ENCODE results near the gene NXF1.
"Not testable (repeated sequence)": the region's sequence is repeated elsewhere in the genome, so short reads cannot be mapped to it uniquely, and the experiment has no call there.

The NXF1 gene

GRCh38 chr11:62805076-62805892, at the start of gene NXF1:
Gene NXF1 (minus strand): TSS chr11:62805440. CDS start chr11:62805356, 84 bp downstream.
- DNase-seq = peak; percentile 96

DNA sequence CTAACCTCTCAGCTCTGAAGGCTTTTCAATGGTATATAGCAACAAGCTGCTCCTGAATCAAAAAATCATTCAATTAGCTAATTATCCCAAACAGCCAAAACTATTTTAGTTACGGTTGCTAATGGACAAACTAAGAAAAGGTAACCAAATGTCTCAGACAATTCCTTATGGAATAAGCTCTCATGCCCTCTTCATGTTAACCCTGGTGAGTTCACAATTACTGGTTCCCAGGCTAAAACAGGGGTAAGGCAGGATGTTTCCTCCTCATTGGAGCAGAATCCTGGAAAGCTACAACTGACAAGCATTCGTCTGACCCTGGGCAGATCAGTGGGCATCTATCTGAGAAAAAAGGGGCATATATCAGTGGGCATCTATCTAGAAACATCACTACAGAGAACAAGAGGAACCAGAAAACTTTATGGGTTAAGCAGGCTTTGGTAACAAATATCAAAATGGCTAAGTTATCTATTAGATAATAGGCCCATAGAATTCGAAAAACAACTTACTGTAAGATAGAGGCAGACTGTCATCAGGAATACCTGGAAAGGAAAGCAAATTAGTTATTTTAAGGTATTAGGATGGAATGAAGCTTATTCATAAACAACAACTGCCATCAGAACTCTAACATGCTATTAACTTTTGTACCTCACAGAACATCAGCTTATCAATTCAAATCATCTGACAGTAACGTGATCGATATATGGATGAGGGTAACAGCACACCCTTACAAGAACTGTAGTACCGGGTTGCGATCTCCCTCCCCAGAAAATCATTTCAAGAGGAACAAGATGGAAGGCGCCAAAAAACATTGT, 49.0 kb upstream of the NXF1 start:
- DNase-seq = no peak

DNA sequence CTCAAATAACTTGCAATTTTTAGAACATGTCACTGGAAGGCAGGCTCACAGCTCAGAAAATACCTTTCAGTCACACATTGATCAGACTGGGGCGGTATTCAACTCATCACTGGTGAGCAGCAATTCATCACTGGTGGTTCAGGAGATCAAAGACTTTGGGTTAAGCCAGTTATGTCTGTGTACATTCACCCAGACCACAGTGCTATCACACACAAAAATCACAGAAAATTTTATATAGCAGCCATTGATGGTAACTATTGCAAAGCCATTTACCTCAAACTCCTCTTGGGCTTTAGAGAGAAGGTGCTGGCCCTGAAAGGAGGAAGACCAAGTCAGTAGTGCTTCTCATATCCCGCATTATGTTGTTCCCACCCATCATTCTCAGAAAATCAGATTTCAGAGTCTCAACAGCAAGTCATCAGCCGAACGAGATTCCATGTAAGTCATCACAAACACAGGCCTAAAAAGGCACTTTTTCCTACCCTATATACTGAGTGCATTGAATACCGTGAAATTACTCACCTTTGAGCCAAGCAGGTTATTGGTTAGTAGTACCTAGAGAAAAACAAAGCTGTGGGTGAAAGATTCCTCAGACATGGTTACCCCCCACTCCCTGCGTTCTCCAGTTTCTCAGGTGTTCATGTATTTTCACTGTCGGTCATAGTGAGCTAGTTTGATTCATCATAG, 48.2 kb upstream of the NXF1 start:
- DNase-seq = peak; percentile 71

- DNase-seq = no peak
Observed at GRCh38 chr11:62852523-62853188, 47.4 kb upstream of the NXF1 start.

DNA sequence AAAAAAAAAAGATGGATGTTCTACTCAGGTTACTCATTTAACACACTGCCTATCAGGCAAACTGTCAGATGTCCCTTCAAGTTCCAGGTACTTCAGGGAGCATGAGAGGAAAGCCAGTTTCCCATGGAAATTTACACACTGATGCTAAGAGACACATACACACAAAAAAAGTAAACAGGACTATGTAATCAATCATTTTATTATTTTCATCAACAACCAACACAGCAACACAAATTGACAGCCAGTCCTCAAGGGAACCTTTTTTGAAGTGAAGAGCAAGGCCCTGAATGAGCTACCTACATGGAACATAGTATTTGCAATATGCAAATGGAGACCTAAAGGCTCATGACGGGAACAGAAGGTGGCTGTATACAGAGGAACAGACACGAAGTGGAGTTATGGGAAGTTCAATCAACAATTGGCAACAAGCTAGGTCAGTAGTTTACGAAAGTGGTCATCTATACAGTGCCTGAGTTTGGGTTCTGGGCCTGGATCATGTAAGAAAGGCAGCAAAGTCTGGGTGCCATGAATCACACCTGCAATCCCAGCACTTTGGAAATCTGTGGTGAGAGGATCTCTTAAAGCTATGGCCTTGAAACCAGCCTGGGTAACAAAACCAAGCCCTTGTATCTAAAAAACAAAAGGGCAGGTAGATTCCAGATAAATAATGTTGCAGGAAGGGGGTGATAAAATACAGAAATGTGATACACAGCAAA, 46.7 kb upstream of the NXF1 start:
- no peak for DNase-seq

DNA sequence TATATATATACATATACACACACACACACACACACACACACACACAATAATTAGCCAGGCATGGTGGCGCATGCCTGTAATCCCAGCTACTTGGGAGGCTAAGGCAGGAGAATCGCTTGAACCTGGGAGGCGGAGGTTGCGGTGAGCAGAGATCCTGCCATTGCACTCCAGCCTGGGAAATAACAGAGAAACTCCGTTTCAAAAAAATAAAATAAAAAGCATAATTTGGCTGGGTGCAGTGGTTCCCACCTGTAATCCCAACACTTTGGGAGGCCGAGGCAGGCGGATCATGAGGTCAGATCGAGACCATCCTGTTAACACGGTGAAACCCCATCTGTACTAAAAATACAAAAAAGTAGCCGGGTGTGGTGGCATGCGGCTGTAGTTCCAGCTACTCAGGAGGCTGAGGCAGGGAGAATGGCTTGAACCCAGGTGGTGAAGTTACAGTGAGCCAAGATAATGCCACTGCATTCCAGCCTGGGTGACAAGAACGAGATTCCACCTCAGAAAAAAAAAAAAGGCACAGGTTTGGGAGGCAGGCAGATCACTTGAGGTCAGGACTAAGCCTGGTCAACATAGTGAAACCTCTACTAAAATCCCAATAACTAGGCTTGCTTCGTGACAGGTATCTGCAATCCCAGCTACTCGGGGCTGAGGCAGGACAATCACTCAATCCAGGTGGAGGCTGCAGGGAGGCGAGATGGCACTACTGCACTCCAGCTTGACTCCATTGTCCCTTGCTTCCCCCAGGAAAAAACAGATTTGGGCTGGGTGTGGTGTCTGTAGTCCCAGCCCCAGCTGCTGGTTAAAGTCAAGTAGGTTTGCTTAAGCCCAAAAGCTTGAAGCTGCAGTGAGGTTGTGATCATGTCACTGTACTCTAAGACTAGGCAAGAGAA, 45.9 kb upstream of the NXF1 start:
- DNase-seq = no peak

GRCh38 chr11:62847767-62848314, 42.6 kb upstream of the NXF1 start:
- DNase-seq = no peak

DNA sequence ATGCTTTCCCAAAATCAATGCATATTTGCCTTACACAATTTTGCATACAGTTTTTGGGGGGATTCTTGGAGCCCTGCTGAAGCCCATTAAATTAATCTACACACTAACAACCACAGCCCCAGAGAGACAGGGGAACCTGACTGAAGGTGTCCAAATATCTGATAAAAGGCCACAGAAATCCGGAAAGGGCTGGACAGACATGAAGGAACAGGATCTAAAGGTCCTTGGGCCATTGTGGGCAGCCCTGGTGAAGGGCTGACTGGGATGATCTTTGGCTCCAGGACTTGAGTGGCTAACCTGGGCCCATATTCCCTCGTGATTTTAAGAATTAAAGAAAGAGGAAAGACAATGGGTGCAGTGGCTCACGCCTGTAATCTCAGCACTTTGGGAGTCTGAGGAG, 40.9 kb upstream of the NXF1 start:
- DNase-seq = no peak

- DNase-seq = no peak
Observed at GRCh38 chr11:62844154-62844553, 38.9 kb upstream of the NXF1 start.

DNA sequence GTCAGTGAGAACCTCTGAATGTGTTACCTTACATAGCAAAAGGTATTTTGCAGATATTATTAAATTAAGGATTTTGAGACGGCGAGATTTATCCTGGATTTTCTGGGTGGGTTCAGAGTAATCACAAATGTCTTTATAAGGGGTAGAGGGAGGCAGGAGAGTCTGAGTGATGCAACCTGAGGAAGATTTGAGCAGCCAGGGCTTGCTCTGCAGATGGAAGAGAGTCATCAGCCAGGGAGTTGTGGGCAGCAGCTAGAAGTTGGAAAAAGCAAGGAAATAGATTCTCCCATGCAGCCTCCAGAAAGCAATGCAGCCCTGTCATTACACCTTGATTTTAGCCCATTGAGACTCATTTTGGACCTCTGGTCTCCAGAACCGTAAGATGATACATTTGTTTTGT, 38.2 kb upstream of the NXF1 start:
- DNase-seq = no peak

DNA sequence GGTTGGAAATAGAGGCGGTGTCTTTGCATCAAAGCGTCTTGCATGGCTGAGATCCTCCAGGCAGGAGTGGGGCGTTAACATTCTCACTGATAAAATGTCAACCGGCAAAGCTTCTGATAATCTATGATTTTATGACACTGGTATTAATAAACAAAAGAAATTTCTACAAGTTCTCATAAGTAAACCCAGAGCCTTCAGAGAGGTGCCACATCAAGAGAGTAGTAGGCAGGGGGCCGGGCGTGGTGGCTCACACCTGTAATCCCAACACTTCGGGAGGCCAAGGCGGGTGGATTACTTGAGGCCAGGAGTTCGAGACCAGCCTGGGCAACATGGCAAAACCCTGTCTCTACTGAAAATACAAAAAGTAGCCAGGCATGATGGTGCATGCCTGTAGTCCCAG, 37.7 kb upstream of the NXF1 start:
- not testable (repeated sequence) for DNase-seq

GRCh38 chr11:62842171-62842741, 37.0 kb upstream of the NXF1 start:
- DNase-seq = peak; percentile 57

DNA sequence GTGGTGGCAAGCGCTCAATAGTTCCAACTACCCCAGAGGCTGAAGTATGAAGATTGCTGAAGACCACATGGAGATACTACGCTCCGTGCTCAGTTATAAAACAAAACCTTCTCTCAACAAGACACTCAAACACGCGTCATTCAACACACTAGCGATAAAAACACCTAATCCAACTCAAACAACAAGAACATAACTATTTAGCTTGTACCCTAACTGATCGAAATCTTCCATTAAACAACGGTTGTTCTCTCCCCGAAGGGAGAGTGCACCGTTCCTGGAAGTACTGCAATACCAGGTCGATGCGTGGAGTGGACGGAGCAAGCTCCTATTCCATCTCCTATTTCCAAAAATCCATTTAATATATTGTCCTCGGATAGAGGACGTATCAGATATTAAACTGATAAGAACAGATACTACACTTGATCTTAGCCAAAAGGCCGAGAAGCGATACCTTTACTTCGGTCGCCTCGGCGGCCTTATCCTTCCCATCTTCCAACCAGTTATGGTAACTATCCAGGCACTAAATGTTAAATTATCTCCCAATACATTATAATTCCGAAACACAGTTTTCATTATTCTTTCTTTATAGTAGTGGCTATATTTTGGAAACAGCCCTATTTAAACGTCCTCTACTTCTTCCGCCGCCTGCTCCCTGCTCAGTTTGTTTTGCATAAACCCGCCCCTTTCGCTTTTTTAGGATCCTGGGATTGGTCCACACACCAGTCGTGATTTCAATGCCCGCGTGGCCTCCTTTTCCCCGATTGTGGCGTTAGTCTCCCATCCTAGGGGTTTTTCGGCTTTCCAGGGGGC, 36.3 kb upstream of the NXF1 start:
- peak; percentile 95 for DNase-seq

- peak; percentile 89 for DNase-seq
Observed at GRCh38 chr11:62840721-62841360, 35.6 kb upstream of the NXF1 start.

DNA sequence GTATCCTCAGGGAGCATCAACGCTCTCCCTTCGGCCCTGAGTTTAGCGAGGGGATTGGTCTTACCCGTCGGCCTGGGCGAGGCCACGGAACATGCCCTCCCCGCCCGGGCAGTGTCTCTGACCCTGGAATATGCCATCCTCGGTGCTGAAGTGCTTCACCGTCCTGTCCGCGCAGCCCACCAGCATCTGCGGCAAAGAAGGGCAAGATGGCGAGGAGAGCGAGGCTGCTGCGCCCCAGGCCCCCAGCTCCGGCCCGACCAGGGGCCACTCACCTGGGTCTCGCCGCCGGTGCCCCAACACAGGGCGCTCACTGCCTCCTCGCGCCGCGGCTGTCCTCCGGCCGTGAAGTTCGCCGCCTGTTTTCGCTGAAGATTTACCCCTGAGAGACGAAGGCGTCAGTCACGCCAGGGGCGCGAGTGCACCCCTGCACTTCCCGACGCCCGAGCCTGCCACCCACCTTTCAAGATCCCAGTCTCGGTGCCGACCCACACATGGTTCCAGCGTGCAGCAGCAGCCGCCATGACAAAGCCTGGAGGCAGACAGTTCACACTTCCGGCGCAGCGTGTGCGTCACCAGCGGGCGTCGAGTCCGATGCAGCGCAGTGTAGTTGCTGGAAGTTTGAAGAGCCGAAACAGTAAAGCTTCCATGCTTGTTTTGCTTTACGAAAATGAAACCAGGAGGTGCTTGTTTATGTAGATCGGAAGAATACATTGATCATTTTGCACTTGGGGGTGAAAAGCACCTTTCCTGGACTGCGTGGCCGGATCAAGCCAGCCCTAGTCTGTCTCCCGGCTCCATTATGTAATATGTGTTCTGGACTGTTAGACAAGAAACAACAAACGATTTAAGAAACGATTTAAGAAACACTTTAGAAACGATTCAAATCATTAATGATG, 34.1 kb upstream of the NXF1 start, which contains the start of gene WDR74:
WDR74 (minus strand) TSS at position 541 of the 896 bp plus-strand sequence; CDS start at position 521, 20 bp downstream.
- DNase-seq = peak; percentile 95

DNA sequence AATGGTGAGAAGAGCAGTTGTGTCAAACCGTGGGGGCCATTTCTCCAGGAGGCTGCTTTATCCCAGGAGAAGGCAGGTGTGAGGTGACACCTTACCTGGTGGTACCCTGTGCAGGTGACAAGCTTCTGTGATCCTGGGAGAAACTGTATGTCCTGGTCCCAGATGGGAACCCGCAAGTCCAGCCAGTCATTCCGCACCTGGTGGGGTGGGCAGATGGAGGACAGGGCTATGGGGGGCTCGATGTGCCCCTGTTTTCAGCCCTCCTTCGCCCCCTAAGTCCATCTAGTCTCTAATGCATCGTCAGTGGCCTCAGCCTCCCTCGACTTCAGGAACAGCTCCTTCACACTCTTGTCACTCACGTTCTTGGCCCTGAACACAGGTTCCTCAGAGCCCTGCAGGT, 30.1 kb upstream of the NXF1 start:
- no peak for DNase-seq

DNA sequence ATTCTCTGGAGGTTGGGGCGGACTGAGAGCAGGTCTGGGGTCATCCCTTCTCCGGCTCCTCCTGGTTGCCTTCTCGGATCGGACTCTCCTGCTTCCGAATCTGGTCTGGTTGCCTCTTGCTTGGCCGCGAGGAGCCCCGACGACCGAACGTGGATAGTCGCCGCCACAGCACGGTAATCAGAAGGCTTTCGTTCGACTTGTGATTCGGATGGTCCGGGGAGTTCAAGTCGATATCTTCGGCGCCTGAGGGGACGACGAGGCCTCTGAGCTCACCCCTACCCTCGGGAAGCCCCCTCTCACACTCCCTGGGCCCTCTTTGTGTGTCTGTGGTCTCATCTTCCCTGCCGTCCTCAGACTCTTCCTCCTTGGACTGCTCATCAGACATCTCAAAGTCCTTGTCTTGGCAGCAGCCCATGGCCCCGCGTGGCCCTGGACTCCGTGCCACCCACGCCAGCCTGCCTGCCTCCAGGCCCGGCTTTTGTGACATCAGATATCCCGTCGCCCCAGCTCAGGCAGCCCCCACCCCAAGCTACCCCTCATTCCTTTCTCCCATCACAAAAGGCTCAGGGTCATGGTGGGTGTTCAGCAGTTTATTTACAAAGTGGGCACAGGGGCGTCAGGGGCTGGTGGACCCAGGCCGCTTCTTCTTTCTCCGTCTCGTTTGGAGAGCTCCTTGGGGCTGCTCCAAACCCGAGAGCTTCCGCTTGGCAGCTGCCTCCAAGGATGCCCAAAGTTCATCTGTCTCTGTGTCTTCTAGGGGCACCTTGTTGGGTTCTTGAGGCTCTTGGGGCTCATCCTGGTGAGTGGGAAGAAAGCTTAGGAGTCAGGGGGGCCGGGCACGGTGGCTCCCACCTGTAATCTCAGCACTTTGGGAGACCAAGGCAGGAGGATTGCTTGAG, 27.3 kb upstream of the NXF1 start, which contains the start of gene TEX54:
TEX54 (minus strand) TSS at position 506 of the 899 bp plus-strand sequence.
- no peak for DNase-seq

Data from CD4-positive, alpha-beta T cell treated with Interleukin-17A for 1 hour (primary cell).